Femur (tissue), 1 donor: ENCODE results near the gene GJB4.
"Not testable (repeated sequence)": the region's sequence is repeated elsewhere in the genome, so short reads cannot be mapped to it uniquely, and the experiment has no call there.

Experiments used
- DNase-seq: peaks from one replicate; pipeline ENCODE4 v3.0.0-alpha.2; 2017

The GJB4 gene

GRCh38 chr1:34808051-34808810 lies 48.7 kb downstream of the GJB4 start:
- no peak for DNase-seq

- not testable (repeated sequence) for DNase-seq
These were observed 51.2 kb downstream of the GJB4 start for GRCh38 chr1:34810781-34811180.
